Smooth muscle cell (in vitro differentiated cells): Measurements from ENCODE around the gene RNF113A. TPM values are rescaled to one million over a fixed set of nuclear protein-coding genes. Genes with fewer than 3 reads are reported as not detected.

ENCODE experiments used
- DNase-seq: peaks from one replicate; lab custom pipeline; 2025; ENCODE audit not compliant: unreplicated experiment; lab: John Stamatoyannopoulos, UW
- H2AFZ ChIP-seq: fragments of 200-600 bp; sonication (generic); 2 replicates; pipeline ENCODE4 v1.6.0; 2016; ENCODE audit warnings: antibody characterized with exemption, low read depth, mild to moderate bottlenecking
- H3F3A ChIP-seq: fragments of 200-600 bp; sonication (generic); 2 replicates; pipeline ENCODE4 v1.6.0; 2017; ENCODE audit warnings: antibody characterized with exemption, low read depth
- H3K27ac ChIP-seq: fragments of 200-600 bp; sonication (generic); 2 replicates; pipeline ENCODE4 v1.5.1; 2016; ENCODE audit warnings: low read depth, mild to moderate bottlenecking
- H3K27me3 ChIP-seq: fragments of 200-600 bp; sonication (generic); 2 replicates; pipeline ENCODE4 v1.6.1; 2016; ENCODE audit warnings: low read depth, mild to moderate bottlenecking
- H3K36me3 ChIP-seq: fragments of 200-600 bp; sonication (generic); 2 replicates; pipeline ENCODE4 v1.5.1; 2016; ENCODE audit warnings: low read depth
- H3K4me1 ChIP-seq: fragments of 200-600 bp; sonication (generic); 2 replicates; pipeline ENCODE4 v1.5.1; 2016; ENCODE audit warnings: low read depth
- H3K4me2 ChIP-seq: fragments of 200-600 bp; sonication (generic); 2 replicates; pipeline ENCODE4 v1.6.0; 2016; ENCODE audit warnings: mild to moderate bottlenecking
- H3K4me3 ChIP-seq: fragments of 200-600 bp; sonication (generic); 2 replicates; pipeline ENCODE4 v1.5.1; 2016; ENCODE audit warnings: mild to moderate bottlenecking
- H3K79me2 ChIP-seq: fragments of 200-600 bp; sonication (generic); 2 replicates; pipeline ENCODE4 v1.6.0; 2016; ENCODE audit warnings: low read depth, mild to moderate bottlenecking
- H3K9ac ChIP-seq: fragments of 200-600 bp; sonication (generic); 2 replicates; pipeline ENCODE4 v1.6.0; 2016; ENCODE audit warnings: low read depth
- H3K9me3 ChIP-seq: fragments of 200-600 bp; sonication (generic); replicated peaks from 2 replicates; pipeline ENCODE4 v1.5.1; 2016; ENCODE audit warnings: low read depth
- H4K20me1 ChIP-seq: fragments of 200-600 bp; sonication (generic); 2 replicates; pipeline ENCODE4 v1.6.0; 2016; ENCODE audit warnings: low read depth
- CTCF ChIP-seq: fragments of 200-600 bp; sonication (generic); IDR thresholded peaks from 2 replicates; pipeline ENCODE4 v1.5.1; 2017; ENCODE audit warnings: borderline replicate concordance, mild to moderate bottlenecking, antibody characterized with exemption; ENCODE audit not compliant: insufficient read depth, poor library complexity, severe bottlenecking
- WGBS: methylation state at CpG from one replicate; pipeline ENCODE4 v1.1.7; 2016; ENCODE audit warnings: low lambda C conversion rate; 5-methylcytosine and 5-hydroxymethylcytosine counted together
- polyA plus RNA-seq: library from polyadenylated mRNA; unstranded; fragments of >200 nt; fragmentation: Nextera tagmentation; extraction: Ambion mirVana; gene quantifications from 2 replicates; pipeline ENCODE4 v1.2.1, GENCODE V29; 2016
- total RNA-seq: library from RNA; depleted of rRNA; stranded (reverse); fragments of >200 nt; gene quantifications from 2 replicates; pipeline ENCODE4 v1.2.3, GENCODE V29; 2014

Gene RNF113A
- total and polyA plus RNA-seq, 2 experiments from 2014 or later = 16.9 to 19.7 TPM

GRCh38 chrX:119887721-119888425 lies 16.3 kb upstream of the RNF113A start:
- H3K36me3 ChIP-seq = no peaks in the 10 kb centered on the region
- peak; percentile 7 for DNase-seq
- peak overlapping the region; percentile 52 for H3K4me3 ChIP-seq
- H3F3A ChIP-seq = no peaks in the 10 kb centered on the region
- H4K20me1 ChIP-seq = no peaks in the 10 kb centered on the region
- peak overlapping the region; percentile 86 for H2AFZ ChIP-seq
- H3K4me2 ChIP-seq = peak overlapping the region; percentile 83
- H3K79me2 ChIP-seq = no peaks in the 10 kb centered on the region
- no peaks in the 10 kb centered on the region for H3K27me3 ChIP-seq
- no peak overlapping the region for H3K27ac ChIP-seq
- no peak overlapping the region for H3K9ac ChIP-seq
- H3K9me3 ChIP-seq = no peaks in the 10 kb centered on the region
- H3K4me1 ChIP-seq = no peaks in the 10 kb centered on the region
- WGBS = 58% methylated on average over 37 of the region's 40 CpGs
- TF ChIP-seq CTCF = peak; percentile 49

GRCh38 chrX:119885554-119886428 lies 14.3 kb upstream of the RNF113A start:
- Histone ChIP-seq H3K4me1 (no peaks in the 10 kb centered on the region), H3K4me3 (no peak overlapping the region), H3K4me2 (no peak overlapping the region), H3K79me2 (no peaks in the 10 kb centered on the region), H3K36me3 (no peaks in the 10 kb centered on the region), H3K27me3 (no peaks in the 10 kb centered on the region), H3K9ac (no peak overlapping the region), H2AFZ (no peak overlapping the region), H3F3A (no peaks in the 10 kb centered on the region), H3K9me3 (no peaks in the 10 kb centered on the region), H3K27ac (no peak overlapping the region), H4K20me1 (no peaks in the 10 kb centered on the region)
- DNase-seq = no peak
- no peak for TF ChIP-seq CTCF
- WGBS = 77% methylated on average over 11 of the region's 11 CpGs

- no peak overlapping the region for H2AFZ ChIP-seq
- 57% methylated on average over 11 of the region's 11 CpGs for WGBS
- no peaks in the 10 kb centered on the region for H3K36me3 ChIP-seq
- no peaks in the 10 kb centered on the region for H4K20me1 ChIP-seq
- no peak overlapping the region for H3K4me3 ChIP-seq
- no peaks in the 10 kb centered on the region for H3F3A ChIP-seq
- H3K27ac ChIP-seq = no peak overlapping the region
- TF ChIP-seq CTCF = peak; percentile 43
- no peaks in the 10 kb centered on the region for H3K9me3 ChIP-seq
- DNase-seq = no peak
- H3K27me3 ChIP-seq = no peaks in the 10 kb centered on the region
- H3K79me2 ChIP-seq = no peaks in the 10 kb centered on the region
- no peaks in the 10 kb centered on the region for H3K4me1 ChIP-seq
- H3K4me2 ChIP-seq = no peak overlapping the region
- no peak overlapping the region for H3K9ac ChIP-seq
Observed at GRCh38 chrX:119880552-119881437, 9.3 kb upstream of the RNF113A start.
